GM12878 (cell line): Measurements from ENCODE around the gene RAD51B. TPM values are rescaled to one million over a fixed set of nuclear protein-coding genes. Genes with fewer than 3 reads are reported as not detected.

Source experiments
- CBFB ChIP-seq: IDR thresholded peaks from 2 replicates; pipeline ENCODE4 v1.6.1; 2016; ENCODE audit warnings: antibody characterized with exemption, low read depth
- DPF2 ChIP-seq: fragments of 450-650 bp; IDR thresholded peaks from 2 replicates; pipeline ENCODE4 v1.6.1; 2017; ENCODE audit warnings: mild to moderate bottlenecking
- EZH2 ChIP-seq: IDR thresholded peaks from 2 replicates; pipeline ENCODE4 v1.6.1; 2012; ENCODE audit warnings: low read depth, mild to moderate bottlenecking, control low read depth, inconsistent platforms, low read length, borderline replicate concordance; ENCODE audit not compliant: control insufficient read depth
- HDAC2 ChIP-seq: fragments of 200-600 bp; sonication (generic); IDR thresholded peaks from 2 replicates; pipeline ENCODE4 v1.6.1; 2017
- HSF1 ChIP-seq: fragments of 150-350 bp; IDR thresholded peaks from 2 replicates; pipeline ENCODE4 v1.6.1; 2014; ENCODE audit warnings: mild to moderate bottlenecking, low read depth, low read length
- IRF4 ChIP-seq: IDR thresholded peaks from 2 replicates; pipeline ENCODE4 v1.6.1; 2011; ENCODE audit warnings: low read depth, low read length
- KAT2A ChIP-seq: conservative IDR thresholded peaks from 2 replicates; pipeline ENCODE4 v1.6.1; 2011; ENCODE audit warnings: low read depth, low read length; ENCODE audit not compliant: control insufficient read depth
- KLF5 ChIP-seq: fragments of 450-650 bp; IDR thresholded peaks from 2 replicates; pipeline ENCODE4 v1.6.1; 2014; ENCODE audit warnings: mild to moderate bottlenecking; ENCODE audit not compliant: partially characterized antibody
- MAX ChIP-seq: IDR thresholded peaks from 2 replicates; pipeline ENCODE4 v1.6.1; 2012; ENCODE audit warnings: low read depth, low read length, improper control_type of control experiment
- MEF2A ChIP-seq: IDR thresholded peaks from 2 replicates; pipeline ENCODE4 v1.6.1; 2011; ENCODE audit warnings: low read depth, mild to moderate bottlenecking, low read length, moderate library complexity; ENCODE audit not compliant: insufficient read depth
- NRF1 ChIP-seq: conservative IDR thresholded peaks from 2 replicates; pipeline ENCODE4 v1.6.1; 2011; ENCODE audit warnings: mild to moderate bottlenecking, low read depth, low read length, improper control_type of control experiment
- PAX5 ChIP-seq: IDR thresholded peaks from 2 replicates; pipeline ENCODE4 v1.6.1; 2011; ENCODE audit warnings: low read depth, low read length, borderline replicate concordance
- PAX8 ChIP-seq: fragments of 450-650 bp; IDR thresholded peaks from 2 replicates; pipeline ENCODE4 v1.6.1; 2017; ENCODE audit warnings: mild to moderate bottlenecking, moderate library complexity
- PML ChIP-seq: IDR thresholded peaks from 2 replicates; pipeline ENCODE4 v1.6.1; 2012; ENCODE audit warnings: low read length, inconsistent platforms
- POLR2A ChIP-seq: IDR thresholded peaks from 2 replicates; pipeline ENCODE4 v1.6.1; 2011; ENCODE audit warnings: low read depth, mild to moderate bottlenecking, low read length
- RB1 ChIP-seq: fragments of 450-650 bp; formaldehyde crosslinking; IDR thresholded peaks from 2 replicates; pipeline ENCODE4 v1.6.1; 2017; ENCODE audit warnings: mild to moderate bottlenecking, borderline replicate concordance
- RFX5 ChIP-seq: IDR thresholded peaks from 2 replicates; pipeline ENCODE4 v1.6.1; 2011; ENCODE audit warnings: low read depth, low read length, improper control_type of control experiment
- SIX5 ChIP-seq: IDR thresholded peaks from 2 replicates; pipeline ENCODE4 v1.6.1; 2011; ENCODE audit warnings: mild to moderate bottlenecking, low read depth, low read length, moderate library complexity; ENCODE audit not compliant: severe bottlenecking
- SMAD1 ChIP-seq: fragments of 450-650 bp; IDR thresholded peaks from 2 replicates; pipeline ENCODE4 v1.6.1; 2018; ENCODE audit warnings: mild to moderate bottlenecking, low read depth; ENCODE audit not compliant: partially characterized antibody
- SRF ChIP-seq, 2 experiments: IDR thresholded peaks; 2 replicates each; pipeline ENCODE4 v1.6.1; 2011; ENCODE audit warnings: low read depth in 2 of 2, low read length in 2 of 2, mild to moderate bottlenecking in 1 of 2, moderate library complexity in 1 of 2
- SUPT20H ChIP-seq: IDR thresholded peaks from 2 replicates; pipeline ENCODE4 v1.6.1; 2011; ENCODE audit warnings: low read depth, mild to moderate bottlenecking, low read length, moderate library complexity, borderline replicate concordance; ENCODE audit not compliant: control insufficient read depth
- WRNIP1 ChIP-seq: IDR thresholded peaks from 2 replicates; pipeline ENCODE4 v1.6.1; 2011; ENCODE audit warnings: low read depth, low read length, improper control_type of control experiment, borderline replicate concordance
- YY1 ChIP-seq: IDR thresholded peaks from 2 replicates; pipeline ENCODE4 v1.6.1; 2011; ENCODE audit warnings: low read depth, mild to moderate bottlenecking, low read length
- ZNF207 ChIP-seq: fragments of 450-650 bp; IDR thresholded peaks from 2 replicates; pipeline ENCODE4 v1.6.1; 2014; ENCODE audit warnings: antibody characterized with exemption, mild to moderate bottlenecking, borderline replicate concordance
- polyA plus RNA-seq, 11 experiments: library from polyadenylated mRNA; depleted of rRNA in 4 of 11; unstranded in 6 of 11; stranded (reverse) in 5 of 11; fragments of >200 nt; fragmentation: Nextera tagmentation in 4 of 11; fragmentation: Illumina TruSeq in 1 of 11; extraction: Ambion mirVana in 4 of 11; extraction: Trizol in 1 of 11; gene quantifications; 1 replicate in 1 of 11; 2 replicates in 10 of 11; pipeline versions ENCODE4 v1.2.1 to v1.2.3, GENCODE V29; 2011 to 2016; ENCODE audit warnings: inconsistent platforms in 2 of 11, missing spikeins in 2 of 11, low read depth in 1 of 11
- total RNA-seq, 4 experiments: library from RNA; depleted of rRNA in 3 of 4; stranded (reverse); fragments of >200 nt in 3 of 4; fragmentation: Illumina TruSeq in 1 of 4; extraction: Trizol in 1 of 4; gene quantifications; 2 replicates each; pipeline versions ENCODE4 v1.2.1 to v1.2.3, GENCODE V29; 2013 to 2021
- TF ChIP-seq, protein P1 (sequence below): fragments of 450-650 bp; IDR thresholded peaks from 2 replicates; pipeline ENCODE4 v1.6.1; 2018; ENCODE audit warnings: mild to moderate bottlenecking, low read depth, moderate library complexity; ENCODE audit not compliant: partially characterized antibody
- TF ChIP-seq, protein P2 (sequence below): fragments of 450-650 bp; IDR thresholded peaks from 2 replicates; pipeline ENCODE4 v1.6.1; 2017; ENCODE audit warnings: borderline replicate concordance

RAD51B gene
- total and polyA plus RNA-seq, 10 of the 15 experiments (the other 5 are each of a cell fraction or from before 2014, with no cell fraction given) = 9.8 to 26.8 (median 21.3) TPM

- TF ChIP-seq, protein P1, sequence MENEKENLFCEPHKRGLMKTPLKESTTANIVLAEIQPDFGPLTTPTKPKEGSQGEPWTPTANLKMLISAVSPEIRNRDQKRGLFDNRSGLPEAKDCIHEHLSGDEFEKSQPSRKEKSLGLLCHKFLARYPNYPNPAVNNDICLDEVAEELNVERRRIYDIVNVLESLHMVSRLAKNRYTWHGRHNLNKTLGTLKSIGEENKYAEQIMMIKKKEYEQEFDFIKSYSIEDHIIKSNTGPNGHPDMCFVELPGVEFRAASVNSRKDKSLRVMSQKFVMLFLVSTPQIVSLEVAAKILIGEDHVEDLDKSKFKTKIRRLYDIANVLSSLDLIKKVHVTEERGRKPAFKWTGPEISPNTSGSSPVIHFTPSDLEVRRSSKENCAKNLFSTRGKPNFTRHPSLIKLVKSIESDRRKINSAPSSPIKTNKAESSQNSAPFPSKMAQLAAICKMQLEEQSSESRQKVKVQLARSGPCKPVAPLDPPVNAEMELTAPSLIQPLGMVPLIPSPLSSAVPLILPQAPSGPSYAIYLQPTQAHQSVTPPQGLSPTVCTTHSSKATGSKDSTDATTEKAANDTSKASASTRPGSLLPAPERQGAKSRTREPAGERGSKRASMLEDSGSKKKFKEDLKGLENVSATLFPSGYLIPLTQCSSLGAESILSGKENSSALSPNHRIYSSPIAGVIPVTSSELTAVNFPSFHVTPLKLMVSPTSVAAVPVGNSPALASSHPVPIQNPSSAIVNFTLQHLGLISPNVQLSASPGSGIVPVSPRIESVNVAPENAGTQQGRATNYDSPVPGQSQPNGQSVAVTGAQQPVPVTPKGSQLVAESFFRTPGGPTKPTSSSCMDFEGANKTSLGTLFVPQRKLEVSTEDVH = no peak
- no peak for TF ChIP-seq RFX5
- TF ChIP-seq SUPT20H = no peak
- peak; percentile 82 for TF ChIP-seq IRF4
- TF ChIP-seq POLR2A = no peak
- peak; percentile 77; the same call in 1 of the 2 replicates for TF ChIP-seq PAX5
- no peak for TF ChIP-seq KLF5
- no peak; the same call in 1 of the 2 replicates for TF ChIP-seq RB1
- TF ChIP-seq HSF1 = no peak
- TF ChIP-seq, protein P2, sequence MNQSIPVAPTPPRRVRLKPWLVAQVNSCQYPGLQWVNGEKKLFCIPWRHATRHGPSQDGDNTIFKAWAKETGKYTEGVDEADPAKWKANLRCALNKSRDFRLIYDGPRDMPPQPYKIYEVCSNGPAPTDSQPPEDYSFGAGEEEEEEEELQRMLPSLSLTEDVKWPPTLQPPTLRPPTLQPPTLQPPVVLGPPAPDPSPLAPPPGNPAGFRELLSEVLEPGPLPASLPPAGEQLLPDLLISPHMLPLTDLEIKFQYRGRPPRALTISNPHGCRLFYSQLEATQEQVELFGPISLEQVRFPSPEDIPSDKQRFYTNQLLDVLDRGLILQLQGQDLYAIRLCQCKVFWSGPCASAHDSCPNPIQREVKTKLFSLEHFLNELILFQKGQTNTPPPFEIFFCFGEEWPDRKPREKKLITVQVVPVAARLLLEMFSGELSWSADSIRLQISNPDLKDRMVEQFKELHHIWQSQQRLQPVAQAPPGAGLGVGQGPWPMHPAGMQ = no peak
- no peak for TF ChIP-seq SIX5
- no peak for TF ChIP-seq MAX
- no peak for TF ChIP-seq PAX8
- no peak for TF ChIP-seq EZH2
- no peak for TF ChIP-seq ZNF207
- peak; percentile 68; the same call in 1 of the 2 replicates for TF ChIP-seq MEF2A
- no peak for TF ChIP-seq SMAD1
- TF ChIP-seq WRNIP1 = no peak
- no peak for TF ChIP-seq HDAC2
- TF ChIP-seq NRF1 = no peak
- no peak for TF ChIP-seq SRF (IDR thresholded peaks at IDR 0.05; ENCODE audit: low read depth in 2 of 2, low read length in 2 of 2)
- no peak for TF ChIP-seq YY1
- no peak for TF ChIP-seq KAT2A
- peak; percentile 73; the same call in 1 of the 2 replicates for TF ChIP-seq DPF2
- 0 out of 2 replicates have a peak, but pooled peaks have one; percentile 37 for TF ChIP-seq PML
- peak; percentile 95 for TF ChIP-seq CBFB
Measured at GRCh38 chr14:68380329-68380741, 560.8 kb downstream of the RAD51B start (continued).
